GM12865 (cell line): Measurements from ENCODE around the gene ADAMTS15.

ENCODE experiments used
- DNase-seq: peaks from one replicate; pipeline ENCODE4 v3.0.0; 2010; ENCODE audit warnings: low read depth
- H3K4me3 ChIP-seq: 2 replicates; pipeline ENCODE4 v1.5.1; 2011; ENCODE audit warnings: mild to moderate bottlenecking, low read depth, low read length, control low read depth
- CTCF ChIP-seq: IDR thresholded peaks from 2 replicates; pipeline ENCODE4 v1.5.1; 2011; ENCODE audit warnings: low read length, control low read depth, low read depth, inconsistent platforms; ENCODE audit not compliant: insufficient read depth; ENCODE audit errors: missing control alignments

ADAMTS15 gene

GRCh38 chr11:130448416-130449309, at the start of gene ADAMTS15:
Gene ADAMTS15, plus strand, starts transcription at chr11:130448645. Its CDS starts 329 bp downstream, at chr11:130448974.
- H3K4me3 ChIP-seq, result peak within 1 kb of the TSS; percentile 34
- DNase-seq, result peak; percentile 36
- TF ChIP-seq CTCF, result no peak

DNA sequence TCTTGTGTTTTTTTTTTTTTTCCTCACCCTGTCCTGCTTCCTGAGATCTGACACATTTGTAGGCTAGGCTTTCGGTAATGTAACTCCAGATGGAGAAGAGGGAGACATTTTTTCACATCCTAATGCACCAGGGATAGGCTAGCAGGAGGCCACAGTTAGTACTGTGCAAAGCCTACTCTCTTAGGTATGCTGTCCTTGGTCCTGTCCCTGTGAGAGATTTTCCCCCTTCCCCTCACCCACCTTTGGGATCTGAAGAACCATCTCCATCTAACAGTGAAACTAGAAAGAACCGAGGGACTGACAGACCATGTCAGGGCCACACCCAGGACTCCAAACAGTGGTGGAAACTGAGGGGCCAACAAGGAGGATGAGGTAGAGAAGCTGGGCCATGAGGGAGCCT, 49.2 kb upstream of the ADAMTS15 start:
- no peak for TF ChIP-seq CTCF
- no peak overlapping the region for H3K4me3 ChIP-seq

DNA sequence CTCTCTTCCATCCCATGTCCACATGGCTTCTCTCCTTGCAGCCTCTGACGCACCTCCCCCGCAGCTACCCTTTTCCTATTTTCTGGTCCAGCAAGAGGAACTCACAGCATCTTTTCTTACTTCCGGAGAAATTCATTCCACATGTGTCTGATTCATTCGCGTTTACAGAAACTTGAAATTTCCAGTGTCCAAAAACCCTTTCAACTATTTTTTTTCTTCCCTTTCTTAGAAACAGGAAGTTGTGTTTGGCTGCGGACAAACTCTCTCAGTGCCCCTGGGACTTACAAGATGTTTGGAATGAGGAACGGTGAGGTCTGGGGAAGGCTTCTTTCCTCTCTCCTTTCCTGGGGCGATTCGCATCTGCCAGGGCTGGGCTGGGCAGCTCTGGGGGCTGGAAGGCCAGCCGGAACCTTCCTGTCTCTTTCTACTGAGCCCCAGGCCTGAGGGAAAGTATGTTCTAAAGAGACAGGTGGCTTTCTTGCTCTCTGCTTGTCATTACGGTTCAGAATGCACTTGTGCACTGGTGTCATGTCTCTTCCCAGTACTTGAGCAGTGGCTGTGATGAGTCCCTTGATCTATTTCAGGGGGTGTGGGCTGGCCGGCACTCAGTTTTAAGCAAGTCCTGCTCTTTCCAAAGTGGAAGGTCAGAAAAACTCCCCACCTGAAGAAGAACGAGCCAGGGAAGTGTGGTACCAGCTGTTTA, 47.5 kb upstream of the ADAMTS15 start:
- H3K4me3 ChIP-seq, result no peak overlapping the region
- no peak for TF ChIP-seq CTCF
- DNase-seq, result no peak

More for the DNA sequence above, 49.2 kb upstream of the ADAMTS15 start:
- DNase-seq, result no peak

DNA sequence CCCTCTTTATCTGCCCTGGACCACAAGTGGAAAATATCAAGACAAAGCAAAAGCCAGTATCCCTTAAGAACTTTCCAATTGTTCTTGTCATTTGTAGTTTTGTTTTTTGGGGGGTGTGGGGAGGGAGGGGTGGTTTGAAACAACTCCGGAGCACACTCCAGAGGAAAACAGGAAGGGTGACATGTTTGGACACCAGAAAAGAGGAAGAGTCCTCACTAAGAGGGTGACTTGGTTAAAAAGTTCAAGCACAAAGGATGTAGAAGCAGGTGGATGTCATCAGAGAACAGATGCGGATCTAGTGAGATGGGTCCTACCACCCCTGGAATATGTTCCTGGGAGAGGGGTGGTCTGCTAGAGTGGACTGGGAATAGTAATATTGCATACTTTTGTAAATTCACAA, 45.9 kb upstream of the ADAMTS15 start:
- no peak for TF ChIP-seq CTCF
- H3K4me3 ChIP-seq, result no peak overlapping the region
- DNase-seq, result no peak

DNA sequence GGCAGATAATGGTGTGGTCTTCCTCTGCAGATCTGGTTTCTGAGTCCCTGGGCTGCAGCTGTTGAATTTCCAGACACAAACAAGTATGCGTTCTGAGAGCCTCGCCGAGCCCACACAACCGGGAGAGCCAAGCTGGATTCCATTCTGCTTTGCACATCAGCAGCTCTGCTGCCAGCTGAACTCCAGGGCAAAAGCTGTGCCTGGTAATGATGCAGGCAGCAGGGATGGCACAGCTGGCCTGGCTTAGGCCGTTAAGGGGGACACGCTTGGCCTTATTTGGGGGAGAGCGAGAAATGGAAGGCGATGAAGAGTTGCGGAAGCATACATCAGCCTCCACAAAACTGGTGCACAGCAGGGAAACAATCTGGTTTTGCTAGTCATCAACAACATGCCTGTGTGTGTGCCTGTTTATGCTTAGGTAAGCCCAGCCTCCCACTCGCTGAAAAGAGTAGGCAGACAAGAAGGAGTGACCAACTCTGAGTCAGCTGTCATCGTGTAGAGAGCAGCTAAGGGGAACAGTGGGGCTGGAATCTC, 45.1 kb upstream of the ADAMTS15 start:
- TF ChIP-seq CTCF, result no peak
- no peak overlapping the region for H3K4me3 ChIP-seq
- DNase-seq, result no peak

GRCh38 chr11:130403967-130404366, 44.5 kb upstream of the ADAMTS15 start:
- H3K4me3 ChIP-seq, result no peak overlapping the region
- no peak for TF ChIP-seq CTCF
- no peak for DNase-seq
